ENCODE results near the gene RBBP8NL.

RBBP8NL gene

DNA sequence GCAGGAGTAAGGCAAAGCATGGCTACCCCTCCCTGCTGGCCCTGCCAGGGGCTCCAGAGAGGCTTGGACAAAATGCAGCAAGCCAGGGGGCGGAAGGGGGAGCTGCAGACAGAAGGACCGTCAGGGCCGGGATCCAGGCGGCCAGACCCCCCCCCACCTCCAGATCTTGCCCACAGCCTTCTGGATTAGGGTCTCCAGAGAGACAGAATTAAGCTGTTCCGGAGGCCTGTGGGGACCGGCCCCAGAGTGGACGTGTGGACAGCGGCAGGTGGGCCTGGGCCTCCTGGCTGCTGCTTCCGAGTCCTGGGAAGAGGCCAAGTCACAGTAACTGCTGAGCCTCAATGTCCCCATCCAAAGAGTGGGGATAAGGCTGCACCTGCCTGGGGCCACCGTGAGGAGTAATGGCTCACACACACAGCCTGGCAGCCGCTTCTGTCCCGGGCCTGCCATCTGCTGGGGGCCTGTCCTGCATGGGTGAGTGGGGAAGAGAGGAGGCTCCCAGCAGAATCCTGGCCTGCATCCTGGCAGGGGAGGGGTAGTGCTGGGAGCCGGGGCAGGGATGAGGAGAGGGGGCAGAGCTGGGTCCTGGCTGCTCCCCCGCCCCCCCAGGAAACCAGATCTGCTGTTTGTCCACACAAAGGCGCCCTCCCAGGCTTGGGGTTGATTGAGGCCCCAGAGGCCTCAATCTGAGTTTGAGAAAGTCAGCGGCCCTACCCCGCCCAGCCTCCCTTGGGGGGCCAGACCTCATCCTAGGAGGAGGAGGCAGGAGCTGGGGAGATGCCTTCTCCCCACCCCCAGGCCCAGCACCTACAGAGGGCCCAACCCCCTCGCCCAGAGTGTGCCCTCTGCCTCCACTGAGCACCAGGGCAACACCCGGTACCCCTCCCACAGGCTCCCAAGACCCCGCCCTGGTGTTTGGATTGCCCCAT is 64.1 kb downstream of the RBBP8NL start:
- DNase-seq (ENCODE audit: low read depth in 2 of 2), result no peak

DNA sequence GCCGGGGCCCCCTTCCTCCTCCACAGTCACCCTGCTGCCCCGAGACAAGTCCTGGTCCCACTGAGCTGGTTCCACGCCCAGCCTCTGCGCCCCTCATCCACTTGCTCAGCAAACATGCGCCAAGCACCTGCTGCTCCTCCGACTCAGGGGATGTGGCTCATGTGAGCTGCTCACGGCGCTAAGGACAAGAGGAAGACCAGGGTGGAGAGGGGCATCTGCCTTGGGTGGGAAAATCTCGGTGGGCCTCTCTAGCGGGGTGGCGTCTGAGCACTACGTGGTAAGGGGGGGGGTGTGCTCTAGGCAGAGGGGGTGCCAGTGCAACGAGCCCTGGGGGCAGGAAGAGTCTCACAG is 64.8 kb downstream of the RBBP8NL start:
- DNase-seq (ENCODE audit: low read depth in 2 of 2), result no peak

DNA sequence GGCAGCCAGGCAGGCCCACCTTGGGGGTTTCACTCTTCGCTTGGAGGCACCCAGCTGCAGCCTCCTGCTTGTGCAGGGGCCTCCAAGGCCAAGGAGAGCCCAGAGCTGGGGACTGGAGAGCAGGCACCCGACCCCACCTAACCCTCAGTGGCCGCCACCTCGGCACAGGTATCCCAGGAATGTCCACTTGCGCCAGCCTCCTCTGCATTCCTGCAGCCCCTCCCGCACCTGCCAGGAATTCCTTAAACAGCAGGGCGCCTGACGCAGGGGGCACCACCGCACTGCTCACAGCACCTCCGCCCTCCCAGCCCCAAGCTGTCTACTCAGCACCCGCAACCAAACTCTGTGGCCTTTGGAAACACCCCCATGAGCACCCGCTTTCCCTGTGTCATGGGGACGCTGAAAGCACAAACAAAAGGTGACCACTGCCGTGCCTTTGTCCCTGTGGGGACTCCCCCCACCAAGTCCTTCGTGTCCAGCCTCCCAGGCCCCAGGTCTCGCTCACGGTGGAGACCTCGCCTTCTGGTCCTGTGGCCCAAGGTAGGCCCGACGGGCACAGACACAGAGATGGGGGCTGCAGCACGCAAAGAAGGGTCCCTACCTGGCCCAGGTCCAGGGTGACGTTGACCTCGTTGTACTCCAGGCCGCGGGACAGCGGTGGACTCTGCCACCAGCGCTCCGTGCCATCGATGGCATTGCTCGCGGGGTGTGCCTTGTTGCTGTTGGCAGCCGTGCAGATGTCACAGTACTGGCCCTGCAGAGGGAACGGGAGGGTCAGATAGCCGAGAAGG is 65.3 kb downstream of the RBBP8NL start:
- no peak for DNase-seq (ENCODE audit: low read depth in 2 of 2)

- no peak for DNase-seq (ENCODE audit: low read depth in 2 of 2)
These were observed 66.2 kb downstream of the RBBP8NL start for GRCh38 chr20:62360854-62361798.

Measured in activated CD4-positive, alpha-beta T cell treated with anti-CD3 and anti-CD28 coated beads for 24 hours (primary cell).